H1 (cell line): Measurements from ENCODE around the gene SLC39A8. TPM values are rescaled to one million over a fixed set of nuclear protein-coding genes. Genes with fewer than 3 reads are reported as not detected.

Experiments used
- CTCF ChIA-PET: fragments of 300-600 bp; sonication (Branson Sonifier 250); formaldehyde crosslinking; loops from one replicate; lab custom pipeline; 2021; ENCODE audit not compliant: partially characterized antibody; lab: Charles Lee
- POLR2A ChIA-PET: fragments of 300-600 bp; sonication (Branson Sonifier 250); formaldehyde crosslinking; loops from one replicate; lab custom pipeline; 2021; ENCODE audit warnings: inconsistent platforms; ENCODE audit not compliant: partially characterized antibody; lab: Charles Lee
- DNase-seq, 2 experiments: peaks; one replicate each; pipeline versions ENCODE4 v3.0.0 to v3.0.0-alpha.2; 2010 to 2022; ENCODE audit warnings: low spot score in 2 of 2, low read depth in 1 of 2, mixed read lengths in 1 of 2
- FAIRE-seq: peaks from 2 replicates; lab custom pipeline; 2011; peaks lifted over from hg19 to GRCh38; lab: Jason Lieb, UNC
- H2AFZ ChIP-seq: 2 replicates; pipeline ENCODE4 v1.8.1; 2012; ENCODE audit warnings: low read length, inconsistent platforms
- H2AK5ac ChIP-seq: 2 replicates; pipeline ENCODE4 v1.6.1; 2013; ENCODE audit warnings: low read depth, low read length
- H2BK120ac ChIP-seq: replicated peaks from 2 replicates; pipeline ENCODE3; 2013; ENCODE audit warnings: low read depth, low read length, inconsistent platforms
- H2BK12ac ChIP-seq: 2 replicates; pipeline ENCODE4 v1.6.1; 2013; ENCODE audit warnings: low read depth, low read length
- H2BK15ac ChIP-seq: 2 replicates; pipeline ENCODE4 v1.6.1; 2013; ENCODE audit warnings: low read length
- H2BK20ac ChIP-seq: 2 replicates; pipeline ENCODE4 v1.6.1; 2013; ENCODE audit warnings: low read length
- H2BK5ac ChIP-seq: 2 replicates; pipeline ENCODE4 v1.6.1; 2013; ENCODE audit warnings: low read depth, low read length
- H3K14ac ChIP-seq: 2 replicates; pipeline ENCODE4 v1.6.1; 2013; ENCODE audit warnings: inconsistent platforms; ENCODE audit not compliant: insufficient read length
- H3K18ac ChIP-seq: 2 replicates; pipeline ENCODE4 v1.6.1; 2013; ENCODE audit warnings: low read length; ENCODE audit errors: extremely low read depth
- H3K23ac ChIP-seq: 2 replicates; pipeline ENCODE4 v1.6.1; 2013; ENCODE audit warnings: inconsistent platforms; ENCODE audit not compliant: insufficient read length
- H3K23me2 ChIP-seq: 2 replicates; pipeline ENCODE4 v1.6.1; 2013; ENCODE audit warnings: low read depth, low read length
- H3K27ac ChIP-seq: 2 replicates; pipeline ENCODE4 v1.6.1; 2011; ENCODE audit warnings: low read depth, low read length, inconsistent platforms
- H3K27me3 ChIP-seq, 4 experiments: replicated peaks in 1 of 4; 1 replicate in 1 of 4; 2 replicates in 3 of 4; pipeline versions ENCODE4 v1.6.1 to v1.8.1; 2011 to 2013; ENCODE audit warnings: low read length in 3 of 4, mild to moderate bottlenecking in 3 of 4, inconsistent platforms in 2 of 4, mixed read lengths in 2 of 4, moderate library complexity in 1 of 4; ENCODE audit not compliant: control insufficient read depth in 3 of 4, insufficient read depth in 3 of 4; ENCODE audit errors: extremely low read depth in 1 of 4
- H3K36me3 ChIP-seq, 4 experiments: 2 replicates each; pipeline versions ENCODE4 v1.6.1 to v1.8.1; 2011 to 2013; ENCODE audit warnings: mild to moderate bottlenecking in 4 of 4, low read length in 3 of 4, moderate library complexity in 2 of 4, control low read depth in 1 of 4, inconsistent platforms in 1 of 4; ENCODE audit not compliant: insufficient read depth in 4 of 4, control insufficient read depth in 2 of 4
- H3K4ac ChIP-seq: replicated peaks from 2 replicates; pipeline ENCODE3; 2013; ENCODE audit warnings: low read length, low read depth, mixed read lengths, inconsistent platforms; ENCODE audit not compliant: insufficient read length
- H3K4me1 ChIP-seq, 4 experiments: replicated peaks in 1 of 4; 1 replicate in 1 of 4; 2 replicates in 3 of 4; pipeline versions ENCODE4 v1.6.1 to v1.8.1; 2011 to 2013; ENCODE audit warnings: low read length in 3 of 4, inconsistent platforms in 2 of 4, mixed read lengths in 1 of 4; ENCODE audit not compliant: insufficient read depth in 4 of 4, control insufficient read depth in 3 of 4
- H3K4me2 ChIP-seq, 2 experiments: 2 replicates each; pipeline versions ENCODE4 v1.6.1 to v1.8.1; 2011 to 2013; ENCODE audit warnings: low read depth in 2 of 2, low read length in 2 of 2, control low read depth in 1 of 2, inconsistent platforms in 1 of 2, mild to moderate bottlenecking in 1 of 2; ENCODE audit not compliant: insufficient read depth in 1 of 2
- H3K4me3 ChIP-seq, 4 experiments: fragments of 200-600, 300-600 bp in 1 of 4; sonication (generic), shearing (Covaris generic), sonication (Bioruptor Twin) in 1 of 4; 2 replicates each; pipeline versions ENCODE4 v1.5.1 to v1.8.1; 2011 to 2016; ENCODE audit warnings: low read length in 4 of 4, low read depth in 3 of 4, control low read depth in 2 of 4, inconsistent platforms in 2 of 4, mild to moderate bottlenecking in 2 of 4, mixed read lengths in 1 of 4, moderate library complexity in 1 of 4; ENCODE audit not compliant: insufficient read depth in 2 of 4; ENCODE audit errors: extremely low read depth in 1 of 4
- H3K56ac ChIP-seq: replicated peaks from 2 replicates; pipeline ENCODE3; 2013; ENCODE audit warnings: low read depth, mild to moderate bottlenecking, mixed read lengths, low read length, inconsistent platforms; ENCODE audit not compliant: insufficient read length
- H3K79me1 ChIP-seq: 2 replicates; pipeline ENCODE4 v1.6.1; 2013; ENCODE audit warnings: low read depth, low read length, control low read depth
- H3K79me2 ChIP-seq, 2 experiments: 2 replicates each; pipeline versions ENCODE4 v1.6.1 to v1.8.1; 2012 to 2013; ENCODE audit warnings: low read length in 2 of 2, mild to moderate bottlenecking in 2 of 2, inconsistent platforms in 1 of 2; ENCODE audit not compliant: insufficient read depth in 2 of 2, control insufficient read depth in 1 of 2
- H3K9ac ChIP-seq, 4 experiments: replicated peaks in 1 of 4; 1 replicate in 1 of 4; 2 replicates in 3 of 4; pipeline versions ENCODE4 v1.6.1 to v1.8.1; 2011 to 2013; ENCODE audit warnings: low read depth in 3 of 4, low read length in 3 of 4, control low read depth in 2 of 4, mild to moderate bottlenecking in 2 of 4, moderate library complexity in 2 of 4, inconsistent platforms in 1 of 4; ENCODE audit errors: extremely low read depth in 1 of 4
- H3K9me3 ChIP-seq, 2 experiments: 2 replicates each; pipeline versions ENCODE4 v1.6.1 to v1.8.1; 2012 to 2013; ENCODE audit warnings: mild to moderate bottlenecking in 2 of 2, moderate library complexity in 2 of 2, control low read depth in 1 of 2, inconsistent platforms in 1 of 2, low read depth in 1 of 2, low read length in 1 of 2, mixed read lengths in 1 of 2; ENCODE audit not compliant: insufficient read depth in 2 of 2
- H4K20me1 ChIP-seq, 2 experiments: replicated peaks in 1 of 2; 2 replicates each; pipeline versions ENCODE3 to v1.8.1; 2011 to 2013; ENCODE audit warnings: inconsistent platforms in 2 of 2, low read length in 2 of 2, mild to moderate bottlenecking in 1 of 2; ENCODE audit not compliant: insufficient read depth in 2 of 2, control insufficient read depth in 1 of 2
- H4K5ac ChIP-seq: 2 replicates; pipeline ENCODE4 v1.6.1; 2013; ENCODE audit warnings: low read length, low read depth, mixed read lengths, inconsistent platforms; ENCODE audit not compliant: insufficient read length
- H4K8ac ChIP-seq: 2 replicates; pipeline ENCODE4 v1.8.0; 2013; ENCODE audit warnings: mild to moderate bottlenecking, moderate library complexity, low read length, inconsistent platforms; ENCODE audit not compliant: insufficient read depth; ENCODE audit errors: extremely low read depth
- H4K91ac ChIP-seq: replicated peaks from 2 replicates; pipeline ENCODE3; 2013; ENCODE audit warnings: low read length, mixed read lengths, inconsistent platforms; ENCODE audit not compliant: insufficient read length
- CBX8 ChIP-seq: fragments of 300-800, 300-1000 bp; sonication (generic); IDR thresholded peaks from 2 replicates; pipeline ENCODE4 v1.7.1; 2016; ENCODE audit warnings: low read depth, low read length, borderline replicate concordance
- CHD2 ChIP-seq: IDR thresholded peaks from 2 replicates; pipeline ENCODE4 v1.6.1; 2012; ENCODE audit warnings: low read length, improper control_type of control experiment
- EP300 ChIP-seq, 2 experiments: IDR thresholded peaks; 1 replicate in 1 of 2; 2 replicates in 1 of 2; pipeline ENCODE4 v1.6.1; 2011 to 2012; ENCODE audit warnings: low read depth in 2 of 2, low read length in 2 of 2, mild to moderate bottlenecking in 2 of 2, borderline replicate concordance in 1 of 2, inconsistent platforms in 1 of 2, moderate library complexity in 1 of 2
- HDAC2 ChIP-seq, 2 experiments: fragments of 300-600 bp in 1 of 2; sonication (generic) in 1 of 2; IDR thresholded peaks; 2 replicates each; pipeline ENCODE4 v1.6.1; 2011 to 2012; ENCODE audit warnings: low read depth in 2 of 2, low read length in 2 of 2, mild to moderate bottlenecking in 2 of 2, moderate library complexity in 2 of 2, borderline replicate concordance in 1 of 2, inconsistent platforms in 1 of 2
- SAP30 ChIP-seq: fragments of 300-600 bp; sonication (generic); IDR thresholded peaks from 2 replicates; pipeline ENCODE4 v1.7.1; 2012; ENCODE audit warnings: low read length, moderate library complexity, mild to moderate bottlenecking, inconsistent platforms; ENCODE audit not compliant: insufficient read depth, insufficient replicate concordance
- YY1 ChIP-seq: IDR thresholded peaks from 2 replicates; pipeline ENCODE4 v1.6.1; 2011; ENCODE audit warnings: low read depth, mild to moderate bottlenecking, low read length
- WGBS, 2 experiments: shearing (Covaris generic) in 1 of 2; methylation state at CpG; one replicate each; pipeline versions ENCODE4 v1.1.6 to v1.1.7; 2013 to 2015; ENCODE audit warnings: low lambda C conversion rate in 2 of 2, mixed read lengths in 2 of 2, inconsistent platforms in 1 of 2, low coverage in 1 of 2, missing lambda C conversion rate in 1 of 2; ENCODE audit not compliant: insufficient replicate concordance in 2 of 2, insufficient coverage in 1 of 2, insufficient read length in 1 of 2; ENCODE audit errors: extremely low coverage in 1 of 2, missing lambda C conversion rate in 1 of 2; 5-methylcytosine and 5-hydroxymethylcytosine counted together
- polyA plus RNA-seq, 7 experiments: library from polyadenylated mRNA; depleted of rRNA in 3 of 7; stranded (reverse) in 5 of 7; unstranded in 2 of 7; fragments of >200 nt in 5 of 7; fragments of 200-250 nt in 2 of 7; gene quantifications; 1 replicate in 5 of 7; 2 replicates in 1 of 7; 4 replicates in 1 of 7; pipeline versions ENCODE4 v1.2.1 to v1.2.3, GENCODE V29; 2011 to 2013; ENCODE audit warnings: missing spikeins in 2 of 7, mixed read lengths in 2 of 7
- total RNA-seq: library from RNA; stranded (reverse); fragmentation: NEBNext Ultra II Directional; extraction: Animal tissue kit (Norgen Biotek cat#: 25700); gene quantifications from 2 replicates; pipeline ENCODE4 v1.2.1, GENCODE V29; 2021
- TF ChIP-seq, protein P1 (sequence below): IDR thresholded peaks from 2 replicates; pipeline ENCODE4 v1.6.1; 2012; ENCODE audit warnings: low read length, inconsistent platforms

Gene SLC39A8
- total and polyA plus RNA-seq, 2 of the 8 experiments (the other 6 are each of a cell fraction or from before 2014, with no cell fraction given), result 6.4 to 38.7 TPM

- CTCF ChIA-PET, result interaction anchor here (1.0 to 3.0 kb wide), 2 partner anchors 10 to 12 kb away, joined by 4 to 12 read pairs; no protein-coding TSS in a partner anchor
- 90% methylated on average over 3 of the region's 3 CpGs; no CpG with 5 or more reads in 1 of the 2 experiments for WGBS, 2 experiments
- no peak overlapping the region for H4K5ac ChIP-seq
- TF ChIP-seq EP300 (IDR thresholded peaks at IDR 0.05; ENCODE audit: borderline replicate concordance in 1 of 2, low read depth in 2 of 2, low read length in 2 of 2), result no peak
- TF ChIP-seq SAP30, result no peak
- TF ChIP-seq CHD2, result no peak
- TF ChIP-seq HDAC2 (IDR thresholded peaks at IDR 0.05; ENCODE audit: borderline replicate concordance in 1 of 2, low read depth in 2 of 2, low read length in 2 of 2), result no peak
- TF ChIP-seq, protein P1, sequence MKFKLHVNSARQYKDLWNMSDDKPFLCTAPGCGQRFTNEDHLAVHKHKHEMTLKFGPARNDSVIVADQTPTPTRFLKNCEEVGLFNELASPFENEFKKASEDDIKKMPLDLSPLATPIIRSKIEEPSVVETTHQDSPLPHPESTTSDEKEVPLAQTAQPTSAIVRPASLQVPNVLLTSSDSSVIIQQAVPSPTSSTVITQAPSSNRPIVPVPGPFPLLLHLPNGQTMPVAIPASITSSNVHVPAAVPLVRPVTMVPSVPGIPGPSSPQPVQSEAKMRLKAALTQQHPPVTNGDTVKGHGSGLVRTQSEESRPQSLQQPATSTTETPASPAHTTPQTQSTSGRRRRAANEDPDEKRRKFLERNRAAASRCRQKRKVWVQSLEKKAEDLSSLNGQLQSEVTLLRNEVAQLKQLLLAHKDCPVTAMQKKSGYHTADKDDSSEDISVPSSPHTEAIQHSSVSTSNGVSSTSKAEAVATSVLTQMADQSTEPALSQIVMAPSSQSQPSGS, result no peak
- no peak for TF ChIP-seq CBX8
- TF ChIP-seq YY1, result no peak
- no peak overlapping the region for H2BK12ac ChIP-seq
- H3K79me2 ChIP-seq, result peaks cover 0 to 8% of the 10 kb centered on the region in 2 experiments; a peak in 2 of 4 replicates
- no peak overlapping the region for H2BK20ac ChIP-seq
- no peak overlapping the region for H2AFZ ChIP-seq
- no peak overlapping the region for H2BK5ac ChIP-seq
- no peaks in the 10 kb centered on the region for H4K20me1 ChIP-seq
- H3K27ac ChIP-seq, result no peak overlapping the region
- H3K23ac ChIP-seq, result no peak overlapping the region
- H3K4me1 ChIP-seq, result no peaks in the 10 kb centered on the region
- H4K8ac ChIP-seq, result no peak overlapping the region
- H3K9ac ChIP-seq, result no peak overlapping the region
- FAIRE-seq, result no peak
- no peaks in the 10 kb centered on the region for H3K9me3 ChIP-seq
- H3K79me1 ChIP-seq, result no peaks in the 10 kb centered on the region
- no peak overlapping the region for H2AK5ac ChIP-seq
- H2BK15ac ChIP-seq, result no peak overlapping the region
- no peak overlapping the region for H2BK120ac ChIP-seq
- H3K56ac ChIP-seq, result no peak overlapping the region
- no peak overlapping the region for H3K4me2 ChIP-seq
- no peak overlapping the region for H3K4ac ChIP-seq
- no peaks in the 10 kb centered on the region for H3K23me2 ChIP-seq
- POLR2A ChIA-PET, result interaction anchor here (1.8 kb wide), 1 partner anchor 12 kb away, joined by 5 read pairs; no protein-coding TSS in a partner anchor
- H3K18ac ChIP-seq, result no peak overlapping the region
- H3K4me3 ChIP-seq, result no peak overlapping the region
- H3K27me3 ChIP-seq, result no peaks in the 10 kb centered on the region
- H3K14ac ChIP-seq, result no peak overlapping the region
- no peaks in the 10 kb centered on the region for H3K36me3 ChIP-seq
- no peak overlapping the region for H4K91ac ChIP-seq
- no peak for DNase-seq
Observed at GRCh38 chr4:102333787-102334186, 11.5 kb downstream of the SLC39A8 start.
